Fibroblast of the aortic adventitia (primary cell): Measurements from ENCODE around the gene B3GNT5. TPM values are rescaled to one million over a fixed set of nuclear protein-coding genes. Genes with fewer than 3 reads are reported as not detected.

Experiments
- DNase-seq: peaks from one replicate; pipeline ENCODE4 v3.0.0-alpha.2; 2010; ENCODE audit warnings: low read depth
- H3K4me3 ChIP-seq: 2 replicates; pipeline ENCODE4 v1.5.1; 2011; ENCODE audit warnings: low read depth, mild to moderate bottlenecking, control low read depth, low read length, moderate library complexity
- total RNA-seq: library from RNA; depleted of rRNA; stranded (reverse); fragments of >200 nt; gene quantifications from 2 replicates; pipeline ENCODE4 v1.2.3, GENCODE V29; 2012; ENCODE audit warnings: low replicate concordance
- TF ChIP-seq, protein P1 (sequence below): IDR thresholded peaks from 2 replicates; pipeline ENCODE4 v1.5.1; 2011; ENCODE audit warnings: mild to moderate bottlenecking, low read length, control low read depth, inconsistent platforms; ENCODE audit not compliant: insufficient read depth

B3GNT5 gene
- total RNA-seq, 1 donor, result 4.7 TPM

- DNase-seq, result no peak
- TF ChIP-seq, protein P1, sequence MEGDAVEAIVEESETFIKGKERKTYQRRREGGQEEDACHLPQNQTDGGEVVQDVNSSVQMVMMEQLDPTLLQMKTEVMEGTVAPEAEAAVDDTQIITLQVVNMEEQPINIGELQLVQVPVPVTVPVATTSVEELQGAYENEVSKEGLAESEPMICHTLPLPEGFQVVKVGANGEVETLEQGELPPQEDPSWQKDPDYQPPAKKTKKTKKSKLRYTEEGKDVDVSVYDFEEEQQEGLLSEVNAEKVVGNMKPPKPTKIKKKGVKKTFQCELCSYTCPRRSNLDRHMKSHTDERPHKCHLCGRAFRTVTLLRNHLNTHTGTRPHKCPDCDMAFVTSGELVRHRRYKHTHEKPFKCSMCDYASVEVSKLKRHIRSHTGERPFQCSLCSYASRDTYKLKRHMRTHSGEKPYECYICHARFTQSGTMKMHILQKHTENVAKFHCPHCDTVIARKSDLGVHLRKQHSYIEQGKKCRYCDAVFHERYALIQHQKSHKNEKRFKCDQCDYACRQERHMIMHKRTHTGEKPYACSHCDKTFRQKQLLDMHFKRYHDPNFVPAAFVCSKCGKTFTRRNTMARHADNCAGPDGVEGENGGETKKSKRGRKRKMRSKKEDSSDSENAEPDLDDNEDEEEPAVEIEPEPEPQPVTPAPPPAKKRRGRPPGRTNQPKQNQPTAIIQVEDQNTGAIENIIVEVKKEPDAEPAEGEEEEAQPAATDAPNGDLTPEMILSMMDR, result no peak
- H3K4me3 ChIP-seq, result no peak overlapping the region
Observed at GRCh38 chr3:183285318-183285717, 32.3 kb downstream of the B3GNT5 start.

GRCh38 chr3:183285828-183286457 lies 32.9 kb downstream of the B3GNT5 start:
- no peak overlapping the region for H3K4me3 ChIP-seq
- DNase-seq, result peak; percentile 99
- TF ChIP-seq, protein P1, result no peak

GRCh38 chr3:183287301-183287971 lies 34.4 kb downstream of the B3GNT5 start:
- TF ChIP-seq, protein P1, result no peak
- peak; percentile 99 for DNase-seq
- no peak overlapping the region for H3K4me3 ChIP-seq

DNA sequence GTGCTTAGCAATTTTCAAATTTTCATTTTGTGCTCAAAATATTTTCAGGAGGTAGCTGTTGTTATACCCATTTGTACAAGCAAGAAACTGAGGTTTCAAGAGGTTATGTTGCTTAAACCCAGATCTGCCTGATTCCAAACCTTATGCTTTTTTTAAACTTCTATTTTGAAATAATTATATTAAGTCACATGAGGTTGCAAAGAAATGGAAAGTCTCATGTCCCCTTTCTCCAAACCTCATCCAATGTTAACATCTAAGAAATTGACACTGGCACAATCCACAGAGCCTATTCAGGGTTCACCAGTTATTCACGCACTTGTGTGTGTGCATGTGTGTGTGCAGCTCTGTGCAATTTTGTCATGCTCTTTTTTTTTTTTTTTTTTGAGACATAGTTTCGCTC lies 35.1 kb downstream of the B3GNT5 start:
- no peak for DNase-seq
- H3K4me3 ChIP-seq, result no peak overlapping the region
- TF ChIP-seq, protein P1, result no peak

DNA sequence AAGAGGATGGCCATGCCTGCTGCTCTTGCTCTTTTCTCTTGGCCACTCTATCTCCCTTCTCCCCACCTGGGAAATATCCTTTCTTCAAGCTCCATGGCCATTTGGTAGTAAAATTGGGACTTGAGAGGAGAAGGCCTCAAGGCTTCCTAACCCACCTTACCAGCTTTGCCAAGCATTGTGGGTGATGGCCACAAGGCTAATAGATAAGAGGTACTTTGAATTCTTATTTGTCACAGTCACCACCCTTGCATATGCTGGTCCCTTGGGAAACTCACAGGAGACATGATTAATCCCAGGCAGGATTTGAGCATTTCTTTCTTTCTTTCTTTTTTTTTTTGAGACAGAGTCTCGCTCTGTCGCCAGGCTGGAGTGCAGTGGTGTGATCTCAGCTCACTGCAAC lies 37.2 kb downstream of the B3GNT5 start:
- DNase-seq, result no peak
- TF ChIP-seq, protein P1, result no peak

DNA sequence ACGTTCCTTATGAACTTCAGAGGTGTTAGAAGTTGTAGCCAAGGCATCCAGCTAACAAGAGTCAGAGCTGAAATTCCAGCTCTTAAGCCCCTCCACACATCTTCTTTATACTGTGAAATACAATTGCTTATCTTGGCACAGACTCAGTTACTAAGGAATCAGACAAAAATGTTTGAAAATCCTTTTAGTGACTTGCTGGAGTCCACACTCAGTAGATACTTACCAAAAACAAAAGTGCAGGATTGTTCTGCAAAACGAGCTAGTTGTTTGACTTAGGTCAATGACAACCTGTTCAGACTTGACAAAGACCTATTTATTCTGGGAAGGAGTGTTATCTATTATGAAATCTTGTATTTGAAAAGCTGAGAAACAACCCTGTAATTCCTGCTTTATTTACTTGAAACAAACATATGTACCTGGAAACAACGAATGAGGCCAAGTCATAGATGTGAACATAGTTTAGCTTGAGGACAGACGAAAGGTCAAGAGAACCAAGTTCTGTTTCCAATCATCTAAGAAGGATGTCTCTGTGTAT lies 38.5 kb downstream of the B3GNT5 start:
- peak; percentile 63 for DNase-seq
- TF ChIP-seq, protein P1, result no peak
- no peak overlapping the region for H3K4me3 ChIP-seq

More for the DNA sequence above, 37.2 kb downstream of the B3GNT5 start:
- no peak overlapping the region for H3K4me3 ChIP-seq
